ENCODE measurements around the gene RFC2.

- TF ChIP-seq CTCF (IDR thresholded peaks at IDR 0.05) (no peak), POLR2A (IDR thresholded peaks at IDR 0.05) (no peak)
These were observed 39.2 kb downstream of the RFC2 start for GRCh38 chr7:74214816-74215630.

Data from right lobe of liver (tissue), 4 donors.